Measurements from ENCODE around the gene RPA1.

RPA1 gene

GRCh38 chr17:1905190-1905913, 75.5 kb downstream of the RPA1 start (continued):
- TF ChIP-seq ZNF433 (tag by site-specific recombination; IDR thresholded peaks at IDR 0.05; ENCODE audit: low read depth) (no peak), EGR2 (tag by site-specific recombination; IDR thresholded peaks at IDR 0.05; ENCODE audit: low read depth) (no peak), KLF7 (tag by site-specific recombination; IDR thresholded peaks at IDR 0.05; ENCODE audit: borderline replicate concordance) (no peak), ZBTB20 (tag by site-specific recombination; IDR thresholded peaks at IDR 0.05) (no peak), ZSCAN18 (tag by site-specific recombination; IDR thresholded peaks at IDR 0.05) (no peak), ZNF16 (tag by site-specific recombination; IDR thresholded peaks at IDR 0.05; ENCODE audit: low read depth) (no peak), ZNF211 (tag by site-specific recombination; IDR thresholded peaks at IDR 0.05; ENCODE audit: low read depth) (no peak), ZEB2 (tag by site-specific recombination; IDR thresholded peaks at IDR 0.05) (no peak), OSR2 (tag by site-specific recombination; IDR thresholded peaks at IDR 0.05) (no peak), ZNF747 (tag by site-specific recombination; IDR thresholded peaks at IDR 0.05) (no peak), ZNF514 (tag by site-specific recombination; IDR thresholded peaks at IDR 0.05) (no peak), KLF10 (tag by site-specific recombination; IDR thresholded peaks at IDR 0.05) (no peak), ZNF335 (tag by site-specific recombination; conservative IDR thresholded peaks at IDR 0.05) (peak; percentile 70), ZFP37 (tag by site-specific recombination; IDR thresholded peaks at IDR 0.05) (no peak), ZBTB48 (tag by site-specific recombination; IDR thresholded peaks at IDR 0.05) (no peak), ZNF521 (tag by site-specific recombination; IDR thresholded peaks at IDR 0.05) (no peak), ZNF610 (tag by site-specific recombination; IDR thresholded peaks at IDR 0.05; ENCODE audit: borderline replicate concordance) (no peak), ZNF560 (tag by site-specific recombination; IDR thresholded peaks at IDR 0.05; ENCODE audit: borderline replicate concordance) (no peak), SP7 (tag by site-specific recombination; IDR thresholded peaks at IDR 0.05) (peak; percentile 99)
- TF ChIP-seq, protein P1, sequence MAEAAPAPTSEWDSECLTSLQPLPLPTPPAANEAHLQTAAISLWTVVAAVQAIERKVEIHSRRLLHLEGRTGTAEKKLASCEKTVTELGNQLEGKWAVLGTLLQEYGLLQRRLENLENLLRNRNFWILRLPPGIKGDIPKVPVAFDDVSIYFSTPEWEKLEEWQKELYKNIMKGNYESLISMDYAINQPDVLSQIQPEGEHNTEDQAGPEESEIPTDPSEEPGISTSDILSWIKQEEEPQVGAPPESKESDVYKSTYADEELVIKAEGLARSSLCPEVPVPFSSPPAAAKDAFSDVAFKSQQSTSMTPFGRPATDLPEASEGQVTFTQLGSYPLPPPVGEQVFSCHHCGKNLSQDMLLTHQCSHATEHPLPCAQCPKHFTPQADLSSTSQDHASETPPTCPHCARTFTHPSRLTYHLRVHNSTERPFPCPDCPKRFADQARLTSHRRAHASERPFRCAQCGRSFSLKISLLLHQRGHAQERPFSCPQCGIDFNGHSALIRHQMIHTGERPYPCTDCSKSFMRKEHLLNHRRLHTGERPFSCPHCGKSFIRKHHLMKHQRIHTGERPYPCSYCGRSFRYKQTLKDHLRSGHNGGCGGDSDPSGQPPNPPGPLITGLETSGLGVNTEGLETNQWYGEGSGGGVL (tag by site-specific recombination; IDR thresholded peaks at IDR 0.05) = no peak

DNA sequence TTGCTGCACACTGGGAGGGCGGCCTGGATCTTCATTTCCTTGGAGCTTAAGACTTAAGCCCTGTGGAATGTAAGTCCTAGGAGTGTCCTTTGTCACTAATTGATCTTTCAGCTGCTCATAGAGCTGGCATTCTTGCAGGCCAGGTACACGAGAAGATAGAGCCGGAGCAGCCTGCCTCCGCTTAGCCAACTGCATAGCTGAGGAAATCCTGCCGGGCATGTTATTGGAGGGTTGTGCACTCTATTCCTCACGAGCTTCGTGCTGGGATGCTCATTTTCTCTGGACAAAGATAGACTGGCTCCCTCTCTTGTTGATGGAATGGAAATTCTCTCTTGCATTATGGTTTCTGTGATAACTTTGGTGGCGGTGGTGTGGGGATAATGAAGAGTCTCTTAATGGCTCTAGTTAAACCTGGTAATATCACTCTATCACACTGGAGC, 76.9 kb downstream of the RPA1 start:
- POLR2A ChIA-PET = interaction anchor here (0.6 to 0.7 kb wide), 3 partner anchors 127 to 915 kb away, joined by 5 to 6 read pairs (median 5); no protein-coding TSS in a partner anchor
- H3K4me1 ChIP-seq (ENCODE audit: control insufficient read depth, insufficient read depth, low read length) = peaks cover 16% of the 10 kb centered on the region
- no peaks in the 10 kb centered on the region for H3K9me3 ChIP-seq (ENCODE audit: control insufficient read depth, insufficient read depth, low read depth, low read length)
- no peaks in the 10 kb centered on the region for H3K36me3 ChIP-seq (ENCODE audit: control insufficient read depth in 2 of 2, insufficient read depth in 1 of 2, low read length in 2 of 2)
- H3K27ac ChIP-seq (ENCODE audit: extremely low read depth, low read depth, low read length) = no peak overlapping the region
- TF ChIP-seq BCL11A (tag by site-specific recombination; IDR thresholded peaks at IDR 0.05; ENCODE audit: low read depth) = no peak
- CTCF ChIA-PET = interaction anchor here (0.5 to 1.7 kb wide), 9 partner anchors 14 to 543 kb away, joined by 3 to 7 read pairs (median 3); partner anchors contain the start of genes OVCA2 and RTN4RL1
- H3K4me3 ChIP-seq (ENCODE audit: low read depth, low read length) = no peak overlapping the region

- no peaks in the 10 kb centered on the region for H3K9me3 ChIP-seq (ENCODE audit: control insufficient read depth, insufficient read depth, low read depth, low read length)
- H3K27ac ChIP-seq (ENCODE audit: extremely low read depth, low read depth, low read length) = no peak overlapping the region
- no peaks in the 10 kb centered on the region for H3K36me3 ChIP-seq (ENCODE audit: control insufficient read depth in 2 of 2, insufficient read depth in 1 of 2, low read length in 2 of 2)
- peaks cover 16% of the 10 kb centered on the region for H3K4me1 ChIP-seq (ENCODE audit: control insufficient read depth, insufficient read depth, low read length)
- ChIA-PET CTCF (interaction anchor here (1.1 to 1.7 kb wide), 3 partner anchors 18 to 135 kb away, joined by 3 to 7 read pairs (median 4); partner anchors contain the start of genes OVCA2 and RTN4RL1), POLR2A (interaction anchor here (0.6 kb wide), 1 partner anchor 304 kb away, joined by 5 read pairs; no protein-coding TSS in a partner anchor)
- no peak overlapping the region for H3K4me3 ChIP-seq (ENCODE audit: low read depth, low read length)
- TF ChIP-seq, protein P2, sequence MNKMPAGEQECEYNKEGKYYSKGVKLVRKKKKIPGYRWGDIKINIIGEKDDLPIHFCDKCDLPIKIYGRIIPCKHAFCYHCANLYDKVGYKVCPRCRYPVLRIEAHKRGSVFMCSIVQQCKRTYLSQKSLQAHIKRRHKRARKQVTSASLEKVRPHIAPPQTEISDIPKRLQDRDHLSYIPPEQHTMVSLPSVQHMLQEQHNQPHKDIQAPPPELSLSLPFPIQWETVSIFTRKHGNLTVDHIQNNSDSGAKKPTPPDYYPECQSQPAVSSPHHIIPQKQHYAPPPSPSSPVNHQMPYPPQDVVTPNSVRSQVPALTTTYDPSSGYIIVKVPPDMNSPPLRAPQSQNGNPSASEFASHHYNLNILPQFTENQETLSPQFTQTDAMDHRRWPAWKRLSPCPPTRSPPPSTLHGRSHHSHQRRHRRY (tag by site-specific recombination; IDR thresholded peaks at IDR 0.05) = no peak
- TF ChIP-seq KLF1 (tag by site-specific recombination; IDR thresholded peaks at IDR 0.05) = no peak
- no peak for TF ChIP-seq ZBTB1 (tag by site-specific recombination; IDR thresholded peaks at IDR 0.05)
- TF ChIP-seq, protein P3, sequence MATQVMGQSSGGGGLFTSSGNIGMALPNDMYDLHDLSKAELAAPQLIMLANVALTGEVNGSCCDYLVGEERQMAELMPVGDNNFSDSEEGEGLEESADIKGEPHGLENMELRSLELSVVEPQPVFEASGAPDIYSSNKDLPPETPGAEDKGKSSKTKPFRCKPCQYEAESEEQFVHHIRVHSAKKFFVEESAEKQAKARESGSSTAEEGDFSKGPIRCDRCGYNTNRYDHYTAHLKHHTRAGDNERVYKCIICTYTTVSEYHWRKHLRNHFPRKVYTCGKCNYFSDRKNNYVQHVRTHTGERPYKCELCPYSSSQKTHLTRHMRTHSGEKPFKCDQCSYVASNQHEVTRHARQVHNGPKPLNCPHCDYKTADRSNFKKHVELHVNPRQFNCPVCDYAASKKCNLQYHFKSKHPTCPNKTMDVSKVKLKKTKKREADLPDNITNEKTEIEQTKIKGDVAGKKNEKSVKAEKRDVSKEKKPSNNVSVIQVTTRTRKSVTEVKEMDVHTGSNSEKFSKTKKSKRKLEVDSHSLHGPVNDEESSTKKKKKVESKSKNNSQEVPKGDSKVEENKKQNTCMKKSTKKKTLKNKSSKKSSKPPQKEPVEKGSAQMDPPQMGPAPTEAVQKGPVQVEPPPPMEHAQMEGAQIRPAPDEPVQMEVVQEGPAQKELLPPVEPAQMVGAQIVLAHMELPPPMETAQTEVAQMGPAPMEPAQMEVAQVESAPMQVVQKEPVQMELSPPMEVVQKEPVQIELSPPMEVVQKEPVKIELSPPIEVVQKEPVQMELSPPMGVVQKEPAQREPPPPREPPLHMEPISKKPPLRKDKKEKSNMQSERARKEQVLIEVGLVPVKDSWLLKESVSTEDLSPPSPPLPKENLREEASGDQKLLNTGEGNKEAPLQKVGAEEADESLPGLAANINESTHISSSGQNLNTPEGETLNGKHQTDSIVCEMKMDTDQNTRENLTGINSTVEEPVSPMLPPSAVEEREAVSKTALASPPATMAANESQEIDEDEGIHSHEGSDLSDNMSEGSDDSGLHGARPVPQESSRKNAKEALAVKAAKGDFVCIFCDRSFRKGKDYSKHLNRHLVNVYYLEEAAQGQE (tag by site-specific recombination; IDR thresholded peaks at IDR 0.05) = no peak
- no peak for TF ChIP-seq ZNF2 (tag by site-specific recombination; IDR thresholded peaks at IDR 0.05)
- no peak for TF ChIP-seq ZNF114 (tag by site-specific recombination; IDR thresholded peaks at IDR 0.05)
Measured at GRCh38 chr17:1907216-1907631, 77.4 kb downstream of the RPA1 start.

All from HEK293 (cell line).